Rectal smooth muscle tissue (tissue), 1 donor: ENCODE data around the gene PANK2.
"Not testable (repeated sequence)": the region's sequence is repeated elsewhere in the genome, so short reads cannot be mapped to it uniquely, and the experiment has no call there.

Experiments used
- H3K27ac ChIP-seq: one replicate; pipeline ENCODE4 v1.7.0; 2013; ENCODE audit warnings: low read depth, low read length, inconsistent platforms
- H3K27me3 ChIP-seq: one replicate; pipeline ENCODE4 v1.7.0; 2013; ENCODE audit warnings: low read length; ENCODE audit not compliant: control insufficient read depth, insufficient read depth
- H3K36me3 ChIP-seq: one replicate; pipeline ENCODE4 v1.7.0; 2013; ENCODE audit warnings: low read length; ENCODE audit not compliant: control insufficient read depth, insufficient read depth
- H3K4me1 ChIP-seq: one replicate; pipeline ENCODE4 v1.7.0; 2013; ENCODE audit warnings: low read length; ENCODE audit not compliant: control insufficient read depth, insufficient read depth
- H3K4me3 ChIP-seq: one replicate; pipeline ENCODE4 v1.7.0; 2013; ENCODE audit warnings: low read length
- H3K9ac ChIP-seq: one replicate; pipeline ENCODE4 v1.7.0; 2013; ENCODE audit warnings: low read length

Gene PANK2

DNA sequence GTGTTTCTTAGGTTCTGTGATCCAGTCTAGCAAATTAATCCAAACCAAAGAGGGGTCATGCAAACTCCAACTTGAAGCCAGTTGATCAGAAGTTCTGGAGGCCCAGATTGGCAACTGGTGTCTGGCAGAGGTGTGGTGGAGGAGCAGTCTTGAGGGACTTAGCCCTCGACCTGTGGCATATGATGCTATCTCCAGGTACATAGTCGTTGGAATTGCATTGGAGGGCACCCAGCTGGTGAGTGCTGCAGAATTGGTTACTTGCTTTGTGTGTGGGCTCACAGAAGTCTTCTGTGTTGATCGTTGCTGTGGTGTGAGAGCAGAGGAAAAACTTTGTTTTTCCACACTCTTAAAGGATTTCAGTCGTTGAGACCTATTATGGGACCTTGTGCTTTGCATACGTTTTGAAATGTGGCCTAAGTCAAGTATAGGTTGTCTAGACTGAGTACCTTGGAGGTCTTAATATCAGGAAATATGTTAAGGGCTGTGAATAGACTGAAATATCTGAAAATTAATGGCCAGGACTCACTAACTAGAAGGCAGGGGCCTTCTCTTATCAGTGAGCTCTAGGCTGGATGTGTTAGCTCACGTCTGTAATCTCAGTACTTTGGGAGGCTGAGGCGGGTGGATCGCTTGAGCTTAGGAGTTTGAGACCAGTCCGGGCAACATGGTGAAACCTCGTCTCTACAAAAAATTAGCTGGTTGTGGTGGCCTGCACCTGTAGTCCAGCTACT lies 7.8 kb downstream of the PANK2 start:
- no peaks in the 10 kb centered on the region for H3K27me3 ChIP-seq
- H3K27ac ChIP-seq, result no peak overlapping the region
- no peak overlapping the region for H3K4me3 ChIP-seq
- H3K4me1 ChIP-seq, result peaks cover 7% of the 10 kb centered on the region
- no peak overlapping the region for H3K9ac ChIP-seq
- no peaks in the 10 kb centered on the region for H3K36me3 ChIP-seq

DNA sequence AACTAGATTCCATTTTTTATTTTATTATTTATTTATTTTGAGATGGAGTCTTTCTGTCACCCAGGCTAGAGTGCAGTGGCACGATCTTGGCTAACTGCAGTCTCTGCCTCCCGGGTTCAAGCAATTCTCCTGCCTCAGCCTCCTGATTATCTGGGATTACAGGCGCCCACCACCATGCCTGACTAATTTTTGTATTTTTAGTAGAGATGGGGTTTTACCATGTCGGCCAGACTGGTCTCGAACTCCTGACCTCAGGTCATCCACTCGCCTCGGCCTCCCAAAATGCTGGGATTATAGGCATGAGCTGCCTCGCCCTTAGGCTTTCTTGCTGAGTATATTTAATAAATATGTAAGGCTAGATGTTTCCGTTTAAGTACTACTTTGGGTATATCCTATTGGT lies 9.0 kb downstream of the PANK2 start:
- not testable (repeated sequence) for H3K36me3 ChIP-seq, H3K4me1 ChIP-seq, H3K27ac ChIP-seq

DNA sequence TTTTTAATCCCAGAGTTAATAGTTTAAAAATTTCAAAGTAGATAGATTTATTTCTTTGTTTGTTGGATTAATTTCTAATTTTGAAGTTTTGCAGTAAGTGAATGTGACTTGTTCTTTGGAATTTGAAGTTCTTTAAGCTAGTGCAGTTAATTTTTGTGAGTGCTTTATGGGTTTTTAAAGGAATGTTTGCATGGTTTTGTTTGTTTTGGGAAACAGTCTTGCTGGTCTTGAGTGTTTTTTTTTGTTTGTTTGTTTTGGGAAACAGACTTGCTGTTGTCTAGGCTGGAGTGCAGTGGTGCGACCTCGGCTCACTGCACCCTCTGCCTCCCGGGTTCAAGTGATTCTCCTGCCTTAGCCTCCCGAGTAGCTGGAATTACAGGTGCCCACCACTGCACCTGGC lies 9.5 kb downstream of the PANK2 start:
- Histone ChIP-seq H3K27me3 (no peaks in the 10 kb centered on the region), H3K9ac (no peak overlapping the region), H3K4me3 (no peak overlapping the region), H3K4me1 (peaks cover 7% of the 10 kb centered on the region), H3K27ac (no peak overlapping the region), H3K36me3 (no peaks in the 10 kb centered on the region)

More for the DNA sequence above, 9.0 kb downstream of the PANK2 start:
- H3K27me3 ChIP-seq, H3K4me3 ChIP-seq, H3K9ac ChIP-seq: not testable (repeated sequence)

DNA sequence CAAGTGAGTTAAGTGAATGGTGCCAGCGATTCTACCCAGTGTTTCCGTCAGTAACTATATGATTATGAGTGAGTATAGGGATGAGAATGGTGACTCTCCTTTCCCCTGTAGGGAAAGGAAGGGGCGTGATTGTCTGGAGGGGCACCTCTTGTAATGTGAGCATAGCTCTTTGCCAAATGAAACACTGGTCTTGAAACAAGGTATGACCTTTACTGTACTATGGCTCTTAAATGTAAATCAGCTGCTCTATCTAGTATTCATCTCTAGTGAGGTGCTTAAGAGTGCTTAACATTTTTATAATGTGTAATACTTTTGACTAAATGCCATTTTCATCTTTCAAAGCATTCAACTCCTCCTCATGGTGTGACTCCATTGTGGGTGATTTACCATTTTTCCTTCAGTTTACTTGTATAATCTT lies 11.0 kb downstream of the PANK2 start:
- Histone ChIP-seq H3K4me1 (peaks cover 7% of the 10 kb centered on the region), H3K4me3 (no peak overlapping the region), H3K27ac (no peak overlapping the region), H3K9ac (no peak overlapping the region), H3K27me3 (no peaks in the 10 kb centered on the region), H3K36me3 (no peaks in the 10 kb centered on the region)

DNA sequence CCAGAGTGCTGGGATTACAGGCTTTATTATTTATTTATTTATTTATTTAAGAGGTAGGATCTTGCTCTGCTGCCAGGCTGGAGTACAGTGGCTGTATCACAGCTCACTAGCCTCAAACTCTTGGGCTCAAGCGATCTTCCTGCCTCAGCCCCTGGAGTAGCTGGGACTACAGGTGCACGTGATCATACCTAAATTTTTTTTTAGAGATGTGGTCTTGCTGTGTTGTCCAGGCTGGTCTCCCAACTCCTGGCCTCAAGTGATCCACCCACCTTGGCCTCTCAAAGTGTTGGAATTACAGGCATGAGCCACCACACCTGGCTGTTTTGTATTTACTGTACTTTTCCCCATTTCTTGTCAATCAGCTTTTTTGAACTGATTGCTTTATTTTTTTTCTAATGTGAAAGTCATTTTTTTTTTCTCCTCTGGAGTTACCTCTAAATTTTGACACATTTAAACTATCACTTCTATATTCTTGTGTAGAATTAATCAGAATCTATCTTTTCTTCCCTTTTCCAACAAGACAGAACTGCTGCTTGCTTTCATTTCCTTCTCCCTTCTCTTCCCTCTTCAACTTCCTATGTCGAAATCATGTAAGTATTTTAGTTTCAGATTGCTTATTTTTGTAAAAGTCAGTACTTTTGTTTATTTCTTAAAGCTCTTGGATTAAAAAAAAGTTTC lies 12.0 kb downstream of the PANK2 start:
- Histone ChIP-seq H3K27me3 (no peaks in the 10 kb centered on the region), H3K36me3 (no peaks in the 10 kb centered on the region), H3K4me3 (no peak overlapping the region), H3K9ac (no peak overlapping the region), H3K27ac (no peak overlapping the region), H3K4me1 (peaks cover 7% of the 10 kb centered on the region)

DNA sequence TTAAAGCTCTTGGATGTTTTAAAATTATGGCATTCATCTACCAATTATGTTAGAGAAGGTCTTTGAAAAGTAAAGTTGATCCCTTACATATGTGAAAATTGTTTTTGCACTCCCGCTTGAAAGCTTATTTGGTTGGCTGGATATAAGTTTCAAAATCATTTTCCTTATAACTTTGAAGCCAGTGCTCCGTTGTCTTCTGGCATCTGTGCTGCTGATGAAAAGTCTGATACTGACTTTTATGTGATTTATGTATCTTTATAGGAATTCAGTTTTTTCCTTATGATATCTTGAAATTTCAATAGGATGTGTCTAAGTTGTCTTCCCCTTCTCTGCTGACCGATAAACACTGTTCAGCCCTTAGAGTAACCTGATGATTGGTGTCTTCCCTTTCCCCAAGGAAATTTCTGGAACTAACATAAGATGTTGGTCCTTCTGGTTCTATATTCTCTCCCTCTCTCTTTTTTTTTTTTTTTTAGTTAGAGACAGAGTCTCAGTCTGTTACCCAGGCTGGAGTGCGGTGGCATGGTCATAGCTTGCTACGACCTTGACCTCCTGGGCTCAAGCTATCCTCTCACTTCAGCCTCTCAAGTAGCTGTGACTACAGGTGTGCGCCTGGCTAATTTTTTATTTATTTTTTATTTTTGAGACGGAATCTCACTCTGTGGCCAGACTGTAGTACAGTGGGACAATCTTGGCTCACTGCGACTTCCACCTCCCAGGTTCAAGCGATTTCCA lies 12.7 kb downstream of the PANK2 start:
- no peak overlapping the region for H3K9ac ChIP-seq

DNA sequence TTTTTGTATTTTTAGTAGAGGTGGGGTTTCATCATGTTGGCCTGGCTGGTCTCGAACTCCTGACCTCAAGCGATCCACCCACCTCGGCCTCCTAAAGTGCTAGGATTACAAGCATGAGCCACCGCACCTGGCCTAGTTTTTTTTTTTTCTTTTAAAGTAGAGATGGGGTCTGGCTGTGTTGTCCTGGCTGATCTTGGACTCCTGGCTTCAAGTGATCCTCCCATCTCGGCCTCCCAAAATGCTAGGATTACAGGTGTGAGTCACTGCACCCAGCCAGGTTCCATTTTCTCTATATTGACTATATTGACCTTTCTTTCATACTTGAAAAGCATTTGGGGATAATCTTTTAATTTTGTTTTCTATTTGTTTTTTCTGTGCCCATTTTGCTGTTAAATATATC lies 13.3 kb downstream of the PANK2 start:
- Histone ChIP-seq H3K36me3 (no peaks in the 10 kb centered on the region), H3K9ac (no peak overlapping the region), H3K4me3 (no peak overlapping the region), H3K27me3 (no peaks in the 10 kb centered on the region), H3K4me1 (no peaks in the 10 kb centered on the region), H3K27ac (no peak overlapping the region)

More for the DNA sequence above, 12.7 kb downstream of the PANK2 start:
- H3K4me3 ChIP-seq, result no peak overlapping the region
- H3K27ac ChIP-seq, result no peak overlapping the region
- H3K36me3 ChIP-seq, result no peaks in the 10 kb centered on the region
- peaks cover 2% of the 10 kb centered on the region for H3K4me1 ChIP-seq
- no peaks in the 10 kb centered on the region for H3K27me3 ChIP-seq

DNA sequence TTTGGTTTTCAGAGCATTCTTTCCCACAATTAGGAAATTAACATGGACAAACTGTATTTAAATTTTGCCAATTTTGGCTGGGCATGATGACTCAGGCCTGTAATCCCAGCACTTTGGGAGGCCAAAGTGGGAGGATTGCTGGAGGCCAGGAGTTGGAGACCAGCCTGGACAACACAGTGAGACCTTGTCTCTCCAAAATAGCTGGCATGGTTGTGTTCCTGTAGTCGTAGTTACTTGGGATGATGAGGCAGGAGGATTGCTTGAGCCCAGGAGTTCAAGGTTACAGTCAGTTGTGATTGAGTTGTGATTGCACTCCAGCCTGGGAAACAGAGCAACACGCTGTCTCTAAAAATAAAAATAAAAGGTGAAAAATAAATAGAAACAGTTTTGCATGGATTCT lies 15.0 kb downstream of the PANK2 start:
- Histone ChIP-seq H3K4me1 (no peaks in the 10 kb centered on the region), H3K27ac (no peak overlapping the region)

DNA sequence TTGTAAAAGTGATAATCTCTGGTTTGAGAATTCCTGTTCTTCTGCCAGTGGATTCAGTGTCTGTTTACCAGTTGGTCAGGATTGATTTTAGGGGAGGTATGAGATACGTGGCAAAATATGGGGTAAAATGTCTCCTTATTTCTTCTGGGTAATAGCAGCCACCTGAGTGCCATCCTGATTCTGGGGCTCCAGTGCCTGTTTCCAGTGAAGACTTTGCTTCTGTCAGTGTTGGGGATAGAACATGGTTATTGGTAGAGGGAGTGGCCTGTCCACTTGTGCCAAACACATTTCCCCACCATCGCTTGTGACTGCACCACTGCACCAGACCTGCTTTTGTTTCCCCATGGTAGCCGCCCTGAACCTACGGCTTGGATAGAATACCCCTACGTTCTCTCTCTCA lies 15.7 kb downstream of the PANK2 start:
- Histone ChIP-seq H3K4me1 (no peaks in the 10 kb centered on the region), H3K9ac (no peak overlapping the region)

More for the DNA sequence above, 15.0 kb downstream of the PANK2 start:
- Histone ChIP-seq H3K4me3 (no peak overlapping the region), H3K27me3 (no peaks in the 10 kb centered on the region), H3K36me3 (no peaks in the 10 kb centered on the region), H3K9ac (no peak overlapping the region)

DNA sequence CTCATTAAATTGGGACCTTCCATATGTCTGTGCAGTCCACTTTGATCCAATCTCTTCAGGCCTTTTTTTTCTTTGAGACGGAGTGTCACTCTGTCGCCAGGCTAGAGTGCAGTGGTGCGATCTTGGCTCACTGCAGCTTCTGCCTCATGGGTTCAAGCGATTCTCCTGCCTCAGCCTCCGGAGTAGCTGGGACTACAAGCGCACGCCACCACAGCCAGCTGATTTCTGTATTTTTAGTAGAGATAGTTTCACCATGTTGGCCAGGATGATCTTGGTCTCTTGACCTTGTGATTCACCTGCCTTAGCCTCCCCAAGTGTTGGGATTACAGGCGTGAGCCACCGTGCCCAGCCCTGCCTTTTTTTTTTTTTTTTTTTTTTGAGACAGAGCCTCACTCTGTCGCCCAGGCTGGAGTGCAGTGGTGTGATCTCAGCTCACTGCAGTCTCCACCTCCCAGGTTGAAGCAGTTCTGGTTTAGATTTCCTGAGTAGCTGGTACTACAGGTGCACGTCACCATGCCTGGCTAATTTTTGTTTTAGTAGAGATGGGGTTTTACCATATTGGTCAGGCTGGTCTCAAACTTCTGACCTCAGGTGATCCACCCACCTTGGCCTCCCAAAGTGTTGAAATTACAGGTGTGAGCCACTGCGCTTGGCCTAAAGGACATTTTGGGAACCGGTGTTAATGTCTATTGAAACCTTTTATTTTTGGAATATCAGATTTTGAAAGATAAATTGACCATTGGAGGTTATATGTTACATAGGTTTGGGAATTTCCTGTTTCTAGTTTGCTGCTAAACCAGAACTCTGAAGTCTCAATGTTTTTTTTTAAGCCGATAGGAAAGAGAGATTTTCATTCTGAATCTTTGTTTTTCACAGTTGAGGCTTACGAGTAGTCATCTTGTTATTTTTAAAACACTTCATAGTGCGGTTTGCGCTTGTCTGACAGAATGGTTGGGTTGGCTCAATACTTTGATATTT lies 17.8 kb downstream of the PANK2 start:
- not testable (repeated sequence) for H3K9ac ChIP-seq, H3K4me1 ChIP-seq, H3K36me3 ChIP-seq, H3K4me3 ChIP-seq, H3K27me3 ChIP-seq, H3K27ac ChIP-seq

More for the DNA sequence above, 15.7 kb downstream of the PANK2 start:
- Histone ChIP-seq H3K4me3 (no peak overlapping the region), H3K36me3 (no peaks in the 10 kb centered on the region), H3K27me3 (no peaks in the 10 kb centered on the region), H3K27ac (no peak overlapping the region)

DNA sequence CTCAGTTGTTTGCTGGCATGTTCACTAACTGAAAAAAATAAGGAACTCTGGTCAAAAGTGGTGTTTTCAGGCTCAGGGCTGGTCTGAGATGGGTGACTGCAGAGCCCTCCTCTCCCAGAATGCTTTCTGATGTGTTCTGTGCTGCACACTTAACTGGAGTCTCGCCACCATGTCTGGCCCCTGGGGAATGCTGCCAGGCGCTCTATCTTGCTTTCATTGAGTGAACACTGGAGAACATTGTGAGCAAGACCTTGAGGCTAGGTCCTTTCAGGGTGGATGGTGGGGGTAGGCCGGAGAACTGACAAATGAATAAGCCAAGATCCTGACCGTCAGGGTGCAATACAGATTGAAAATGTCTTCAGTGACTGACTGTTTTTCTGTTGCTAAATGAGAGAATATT lies 19.5 kb downstream of the PANK2 start:
- H3K36me3 ChIP-seq, result peaks cover 8% of the 10 kb centered on the region

DNA sequence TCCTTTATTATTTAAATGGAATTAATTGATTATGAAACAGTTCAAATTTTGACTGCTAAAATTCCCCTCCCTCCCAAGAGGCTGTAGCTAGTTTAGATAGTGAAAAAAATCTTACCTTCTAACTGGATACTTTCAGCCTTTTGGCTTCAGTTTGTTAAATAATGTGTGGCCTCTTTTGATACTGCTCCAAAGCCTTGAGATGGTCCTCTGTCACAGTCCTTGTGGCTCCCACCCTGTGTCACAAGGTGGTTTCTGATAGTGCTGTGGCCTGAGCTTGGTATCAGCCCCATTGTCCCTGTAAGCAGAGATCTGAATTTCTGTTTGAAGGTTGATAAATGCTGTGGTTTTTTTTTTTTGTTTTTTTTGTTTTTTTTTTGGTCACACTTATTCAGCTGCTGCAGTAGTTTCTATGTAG lies 20.8 kb downstream of the PANK2 start:
- H3K36me3 ChIP-seq, result peaks cover 13% of the 10 kb centered on the region
- no peaks in the 10 kb centered on the region for H3K27me3 ChIP-seq
- H3K9ac ChIP-seq, result no peak overlapping the region
- H3K4me3 ChIP-seq, result no peak overlapping the region
- no peak overlapping the region for H3K27ac ChIP-seq
- H3K4me1 ChIP-seq, result no peaks in the 10 kb centered on the region

More for the DNA sequence above, 19.5 kb downstream of the PANK2 start:
- H3K27ac ChIP-seq, result no peak overlapping the region
- H3K9ac ChIP-seq, result no peak overlapping the region
- no peaks in the 10 kb centered on the region for H3K4me1 ChIP-seq
- H3K27me3 ChIP-seq, result no peaks in the 10 kb centered on the region
- no peak overlapping the region for H3K4me3 ChIP-seq
